Vagina (tissue), 2 donors: ENCODE data around the gene DNAJB8.

ENCODE experiments used
- POLR2AphosphoS5 ChIP-seq, 2 donors: sonication (generic); formaldehyde crosslinking; IDR thresholded peaks; one replicate each; pipeline ENCODE4 v1.9.0; 2017; ENCODE audit warnings: antibody characterized with exemption in 2 of 2, mild to moderate bottlenecking in 2 of 2, low read depth in 1 of 2; ENCODE audit not compliant: insufficient read depth in 1 of 2
- TF ChIP-seq, protein P1 (sequence below), 3 experiments: fragments of 450-650 bp in 2 of 3; fragments of 200-600 bp in 1 of 3; sonication (generic) in 1 of 3; IDR thresholded peaks; one replicate each; pipeline ENCODE4 v1.5.1; 2017 to 2019; ENCODE audit warnings: antibody characterized with exemption in 3 of 3, mild to moderate bottlenecking in 2 of 3, moderate library complexity in 2 of 3

GRCh38 chr3:128463771-128464170 lies 2.9 kb downstream of the DNAJB8 start:
- TF ChIP-seq, protein P1, sequence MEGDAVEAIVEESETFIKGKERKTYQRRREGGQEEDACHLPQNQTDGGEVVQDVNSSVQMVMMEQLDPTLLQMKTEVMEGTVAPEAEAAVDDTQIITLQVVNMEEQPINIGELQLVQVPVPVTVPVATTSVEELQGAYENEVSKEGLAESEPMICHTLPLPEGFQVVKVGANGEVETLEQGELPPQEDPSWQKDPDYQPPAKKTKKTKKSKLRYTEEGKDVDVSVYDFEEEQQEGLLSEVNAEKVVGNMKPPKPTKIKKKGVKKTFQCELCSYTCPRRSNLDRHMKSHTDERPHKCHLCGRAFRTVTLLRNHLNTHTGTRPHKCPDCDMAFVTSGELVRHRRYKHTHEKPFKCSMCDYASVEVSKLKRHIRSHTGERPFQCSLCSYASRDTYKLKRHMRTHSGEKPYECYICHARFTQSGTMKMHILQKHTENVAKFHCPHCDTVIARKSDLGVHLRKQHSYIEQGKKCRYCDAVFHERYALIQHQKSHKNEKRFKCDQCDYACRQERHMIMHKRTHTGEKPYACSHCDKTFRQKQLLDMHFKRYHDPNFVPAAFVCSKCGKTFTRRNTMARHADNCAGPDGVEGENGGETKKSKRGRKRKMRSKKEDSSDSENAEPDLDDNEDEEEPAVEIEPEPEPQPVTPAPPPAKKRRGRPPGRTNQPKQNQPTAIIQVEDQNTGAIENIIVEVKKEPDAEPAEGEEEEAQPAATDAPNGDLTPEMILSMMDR (IDR thresholded peaks at IDR 0.05): no peak
- TF ChIP-seq POLR2AphosphoS5 (IDR thresholded peaks at IDR 0.05; ENCODE audit: insufficient read depth in 1 of 2, low read depth in 1 of 2): no peak
